ENCODE results near the gene ANXA2R. TPM values are rescaled to one million over a fixed set of nuclear protein-coding genes. Genes with fewer than 3 reads are reported as not detected.

Gene ANXA2R
- total RNA-seq, 1 donor from 2014 or later, result 0.34 TPM

GRCh38 chr5:43019614-43020398, 20.3 kb downstream of the ANXA2R start:
- peak overlapping the region; percentile 95 for H3K4me3 Mint-ChIP-seq
- no peaks in the 10 kb centered on the region for H3K36me3 Mint-ChIP-seq
- TF ChIP-seq, protein P1, sequence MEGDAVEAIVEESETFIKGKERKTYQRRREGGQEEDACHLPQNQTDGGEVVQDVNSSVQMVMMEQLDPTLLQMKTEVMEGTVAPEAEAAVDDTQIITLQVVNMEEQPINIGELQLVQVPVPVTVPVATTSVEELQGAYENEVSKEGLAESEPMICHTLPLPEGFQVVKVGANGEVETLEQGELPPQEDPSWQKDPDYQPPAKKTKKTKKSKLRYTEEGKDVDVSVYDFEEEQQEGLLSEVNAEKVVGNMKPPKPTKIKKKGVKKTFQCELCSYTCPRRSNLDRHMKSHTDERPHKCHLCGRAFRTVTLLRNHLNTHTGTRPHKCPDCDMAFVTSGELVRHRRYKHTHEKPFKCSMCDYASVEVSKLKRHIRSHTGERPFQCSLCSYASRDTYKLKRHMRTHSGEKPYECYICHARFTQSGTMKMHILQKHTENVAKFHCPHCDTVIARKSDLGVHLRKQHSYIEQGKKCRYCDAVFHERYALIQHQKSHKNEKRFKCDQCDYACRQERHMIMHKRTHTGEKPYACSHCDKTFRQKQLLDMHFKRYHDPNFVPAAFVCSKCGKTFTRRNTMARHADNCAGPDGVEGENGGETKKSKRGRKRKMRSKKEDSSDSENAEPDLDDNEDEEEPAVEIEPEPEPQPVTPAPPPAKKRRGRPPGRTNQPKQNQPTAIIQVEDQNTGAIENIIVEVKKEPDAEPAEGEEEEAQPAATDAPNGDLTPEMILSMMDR (conservative IDR thresholded peaks at IDR 0.05), result peak; percentile 73
- H3K27me3 Mint-ChIP-seq, result peaks cover 94% of the 10 kb centered on the region
- H3K4me1 Mint-ChIP-seq (ENCODE audit: unreplicated experiment), result peaks cover 19% of the 10 kb centered on the region
- H3K9me3 Mint-ChIP-seq, result no peaks in the 10 kb centered on the region
- no peak for DNase-seq (ENCODE audit: extremely low spot score, unreplicated experiment)
- H3K27ac Mint-ChIP-seq, result peak overlapping the region; percentile 96

GRCh38 chr5:43019291-43019613, 20.9 kb downstream of the ANXA2R start:
- no peak for DNase-seq (ENCODE audit: extremely low spot score, unreplicated experiment)
- Mint-ChIP-seq H3K4me1 (ENCODE audit: unreplicated experiment) (peaks cover 19% of the 10 kb centered on the region), H3K4me3 (peak overlapping the region; percentile 95), H3K36me3 (no peaks in the 10 kb centered on the region), H3K27ac (peak overlapping the region; percentile 96), H3K27me3 (peaks cover 91% of the 10 kb centered on the region), H3K9me3 (no peaks in the 10 kb centered on the region)
- TF ChIP-seq, protein P1 (conservative IDR thresholded peaks at IDR 0.05), result no peak

GRCh38 chr5:43017428-43017815, 22.7 kb downstream of the ANXA2R start:
- Mint-ChIP-seq H3K27ac (peak overlapping the region; percentile 96), H3K27me3 (peaks cover 88% of the 10 kb centered on the region), H3K36me3 (no peaks in the 10 kb centered on the region), H3K4me1 (ENCODE audit: unreplicated experiment) (peaks cover 19% of the 10 kb centered on the region), H3K4me3 (peak overlapping the region; percentile 95), H3K9me3 (no peaks in the 10 kb centered on the region)
- TF ChIP-seq, protein P1 (conservative IDR thresholded peaks at IDR 0.05), result no peak
- DNase-seq (ENCODE audit: extremely low spot score, unreplicated experiment), result no peak

GRCh38 chr5:43016217-43016779, 23.8 kb downstream of the ANXA2R start:
- H3K4me1 Mint-ChIP-seq (ENCODE audit: unreplicated experiment), result peaks cover 19% of the 10 kb centered on the region
- peak overlapping the region; percentile 95 for H3K4me3 Mint-ChIP-seq
- TF ChIP-seq, protein P1 (conservative IDR thresholded peaks at IDR 0.05), result no peak
- no peaks in the 10 kb centered on the region for H3K9me3 Mint-ChIP-seq
- H3K27me3 Mint-ChIP-seq, result peaks cover 86% of the 10 kb centered on the region
- H3K27ac Mint-ChIP-seq, result no peak overlapping the region
- no peaks in the 10 kb centered on the region for H3K36me3 Mint-ChIP-seq
- no peak for DNase-seq (ENCODE audit: extremely low spot score, unreplicated experiment)

DNA sequence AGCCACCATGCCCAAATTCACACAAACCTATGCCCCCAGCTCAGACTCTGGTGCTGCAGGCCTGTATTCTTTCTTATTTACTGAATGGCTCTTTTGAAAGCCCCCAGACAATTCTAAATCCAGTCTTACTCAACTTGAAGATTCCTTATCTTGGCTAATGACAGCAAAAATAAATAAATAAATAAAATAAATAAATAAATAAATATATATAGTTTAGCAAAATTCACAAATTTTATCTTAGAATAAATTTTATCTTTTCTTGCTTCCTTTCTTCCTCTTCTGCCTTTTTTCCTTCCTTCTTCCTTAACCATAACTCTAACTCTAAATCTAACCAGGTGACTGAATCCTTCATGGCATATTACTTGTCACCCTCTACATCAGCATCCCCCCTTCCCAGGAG, 25.6 kb downstream of the ANXA2R start:
- Mint-ChIP-seq H3K27ac (no peak overlapping the region), H3K36me3 (no peaks in the 10 kb centered on the region), H3K27me3 (peaks cover 86% of the 10 kb centered on the region), H3K4me3 (no peak overlapping the region), H3K4me1 (ENCODE audit: unreplicated experiment) (peaks cover 16% of the 10 kb centered on the region), H3K9me3 (no peaks in the 10 kb centered on the region)
- no peak for DNase-seq (ENCODE audit: extremely low spot score, unreplicated experiment)
- TF ChIP-seq, protein P1 (conservative IDR thresholded peaks at IDR 0.05), result no peak

Measured in type B pancreatic cell (in vitro differentiated cells).